ENCODE data around the gene MAP2K4. TPM values are rescaled to one million over a fixed set of nuclear protein-coding genes. Genes with fewer than 3 reads are reported as not detected.

MAP2K4 gene
- total RNA-seq, 1 donor from 2014 or later: 27.9 TPM

DNA sequence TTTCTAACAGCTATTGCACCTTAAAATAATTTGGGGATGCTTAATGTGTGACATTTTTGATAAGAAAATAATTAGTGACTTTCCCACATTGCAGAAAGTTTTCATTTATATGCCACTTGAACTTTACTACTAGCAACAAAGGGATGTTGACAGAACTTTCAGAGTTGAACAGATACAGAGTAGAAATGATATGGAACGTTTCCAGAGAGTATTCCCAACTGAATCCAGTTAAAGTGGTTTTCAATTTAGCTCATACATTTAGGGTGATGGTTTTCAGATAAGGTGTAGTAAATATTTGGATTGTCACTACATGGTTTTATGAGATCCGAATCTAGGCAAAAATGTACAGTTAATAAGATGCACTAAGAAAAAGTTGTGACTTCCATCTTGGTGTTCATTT is 17.3 kb downstream of the MAP2K4 start:
- no peak for DNase-seq (ENCODE audit: low spot score)

GRCh38 chr17:12040478-12040877 is 19.8 kb downstream of the MAP2K4 start:
- no peak for DNase-seq (ENCODE audit: low spot score)

- no peak for DNase-seq (ENCODE audit: low spot score)
Measured at GRCh38 chr17:12041312-12041711, 20.6 kb downstream of the MAP2K4 start.

DNA sequence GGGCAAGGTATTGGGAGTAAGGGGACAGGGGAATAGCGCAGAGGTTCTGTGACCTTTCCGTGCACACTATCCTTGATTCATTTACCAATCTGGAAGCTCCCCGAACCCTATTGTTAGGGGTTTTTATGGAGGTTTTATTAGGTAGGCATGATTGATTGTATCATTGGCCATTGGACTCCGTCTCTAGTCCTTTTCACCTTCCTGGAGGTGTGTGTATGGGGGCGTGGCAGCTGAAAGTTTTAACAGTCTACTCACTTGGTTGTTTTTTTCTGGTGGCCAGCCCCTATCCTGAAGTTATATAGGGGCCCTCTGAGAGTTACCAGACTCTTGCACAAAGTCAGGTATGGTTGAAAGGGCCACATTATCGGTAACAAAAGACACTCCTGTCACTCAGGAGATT is 23.0 kb downstream of the MAP2K4 start:
- no peak for DNase-seq (ENCODE audit: low spot score)

GRCh38 chr17:12046786-12047185 is 26.1 kb downstream of the MAP2K4 start:
- no peak for DNase-seq (ENCODE audit: low spot score)

GRCh38 chr17:12047681-12048376 is 27.2 kb downstream of the MAP2K4 start:
- no peak for DNase-seq (ENCODE audit: low spot score)

GRCh38 chr17:12048843-12049473 is 28.3 kb downstream of the MAP2K4 start:
- DNase-seq (ENCODE audit: low spot score): no peak

GRCh38 chr17:12050646-12051225 is 30.1 kb downstream of the MAP2K4 start:
- no peak for DNase-seq (ENCODE audit: low spot score)

GRCh38 chr17:12053552-12053951 is 32.9 kb downstream of the MAP2K4 start:
- no peak for DNase-seq (ENCODE audit: low spot score)

DNA sequence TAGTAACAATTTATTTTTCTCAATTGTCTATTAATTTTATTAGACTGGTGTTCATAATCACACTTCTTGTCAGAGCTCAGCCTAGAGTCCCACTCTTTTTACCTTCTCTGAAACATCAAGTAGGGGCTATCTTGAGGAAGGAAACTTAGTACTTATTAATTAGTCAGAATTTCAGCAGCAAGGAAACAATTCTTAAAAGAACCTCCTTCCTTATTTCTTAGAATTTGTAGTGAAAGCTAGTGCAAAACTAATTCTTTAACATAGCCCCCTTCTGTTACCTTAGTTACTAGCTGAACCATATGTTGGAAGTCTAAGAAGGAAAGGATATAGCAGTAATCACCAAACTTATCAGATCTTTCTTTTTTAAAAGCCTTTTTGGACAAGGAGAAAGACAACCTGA is 35.2 kb downstream of the MAP2K4 start:
- no peak for DNase-seq (ENCODE audit: low spot score)

DNA sequence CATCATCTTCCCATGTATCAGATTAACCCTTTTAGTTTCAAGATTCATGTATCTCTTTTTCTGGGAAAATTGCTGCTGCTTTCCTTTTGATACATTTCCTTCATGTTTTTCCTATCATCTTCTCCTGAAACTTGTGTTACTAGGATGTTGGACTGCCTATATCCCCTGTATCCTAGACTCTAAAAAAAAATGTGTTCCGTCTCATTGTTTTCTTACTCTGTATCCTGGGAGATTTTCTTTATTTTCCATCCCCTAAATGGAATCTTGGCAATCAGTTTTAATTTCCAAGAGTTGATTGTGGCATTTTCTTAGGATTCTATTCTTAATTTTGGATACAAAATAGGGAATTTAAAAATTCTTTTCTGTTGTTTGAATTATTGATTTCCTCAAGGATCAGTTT is 36.8 kb downstream of the MAP2K4 start:
- DNase-seq (ENCODE audit: low spot score): no peak

- DNase-seq (ENCODE audit: low spot score): no peak
Measured at GRCh38 chr17:12058535-12058934, 37.9 kb downstream of the MAP2K4 start.

DNA sequence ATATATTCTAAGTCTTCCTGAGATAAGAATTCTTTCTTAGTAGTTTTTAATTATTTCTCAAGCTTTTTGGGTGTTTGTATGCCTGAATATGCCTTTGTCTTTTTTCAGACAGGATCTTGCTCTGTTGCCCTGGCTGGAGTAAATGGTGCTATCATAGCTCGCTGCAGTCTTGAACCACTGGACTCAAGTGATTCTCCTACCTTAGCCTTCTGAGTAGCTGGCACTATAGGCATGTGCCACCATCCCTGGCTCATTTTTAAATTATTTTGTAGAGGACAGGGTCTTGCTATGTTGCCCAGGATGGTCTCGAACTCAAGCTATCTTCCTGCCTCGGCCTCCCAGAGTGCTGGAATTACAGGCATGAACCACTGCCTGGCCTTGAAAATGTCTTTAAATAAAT is 41.6 kb downstream of the MAP2K4 start:
- DNase-seq (ENCODE audit: low spot score): no peak

DNA sequence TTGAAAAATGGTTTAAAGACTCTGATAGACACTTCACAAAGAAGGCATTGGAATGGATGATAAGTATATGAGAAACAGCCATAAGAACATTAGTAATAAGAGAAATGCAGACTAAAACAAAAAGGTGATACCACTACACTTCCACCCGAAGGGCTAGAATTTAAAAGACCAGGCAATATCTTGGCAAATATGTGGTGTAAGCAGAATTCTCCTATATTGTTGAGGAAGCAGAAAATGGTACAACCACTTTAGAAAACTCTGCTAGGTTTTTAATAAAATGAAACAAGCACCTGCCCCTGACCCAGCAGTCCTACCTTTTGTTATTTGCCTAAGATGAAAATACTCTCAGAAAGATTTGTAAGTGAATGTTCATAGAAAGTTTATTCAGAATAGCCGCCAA is 43.7 kb downstream of the MAP2K4 start:
- no peak for DNase-seq (ENCODE audit: low spot score)

DNA sequence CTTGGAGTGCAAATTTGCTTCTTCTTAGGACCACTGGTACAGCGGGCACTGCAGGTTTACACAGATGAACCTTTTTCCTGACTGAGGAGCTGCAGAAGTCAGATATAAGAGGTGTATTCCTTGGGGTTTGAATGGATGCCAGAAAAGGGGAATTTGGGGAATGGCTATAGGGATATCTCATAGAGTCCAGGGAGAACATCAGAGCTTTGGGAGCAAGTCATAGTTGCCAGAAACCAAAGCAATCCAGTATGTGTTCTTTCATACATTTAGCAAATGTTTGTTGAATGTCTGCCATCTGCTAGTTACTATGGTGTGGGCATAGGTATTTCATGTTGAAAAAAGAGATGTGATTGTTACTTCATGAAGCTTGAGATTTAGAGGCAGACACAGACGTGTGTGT is 46.8 kb downstream of the MAP2K4 start:
- DNase-seq (ENCODE audit: low spot score): no peak

DNA sequence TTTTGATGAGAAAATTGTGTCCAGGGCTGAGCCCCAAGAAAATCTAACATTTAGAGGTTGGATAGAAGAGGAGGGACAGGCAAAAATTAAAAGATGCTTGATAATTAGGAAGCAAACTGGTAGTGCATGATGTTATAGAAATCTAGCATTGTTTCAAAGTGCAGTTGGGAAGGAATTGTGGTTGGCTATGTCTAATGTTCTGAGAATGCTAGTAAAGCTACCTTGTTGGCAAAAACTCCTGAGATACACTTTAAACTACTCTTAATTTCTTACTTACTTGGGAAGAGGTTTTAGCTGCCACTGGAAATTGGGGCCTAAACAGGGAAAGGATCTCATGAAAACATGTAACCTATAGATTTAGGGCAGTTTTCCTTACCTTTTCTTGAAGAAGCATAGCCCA is 48.3 kb downstream of the MAP2K4 start:
- DNase-seq (ENCODE audit: low spot score): no peak

- DNase-seq (ENCODE audit: low spot score): no peak
Measured at GRCh38 chr17:12070561-12070960, 49.9 kb downstream of the MAP2K4 start.

DNA sequence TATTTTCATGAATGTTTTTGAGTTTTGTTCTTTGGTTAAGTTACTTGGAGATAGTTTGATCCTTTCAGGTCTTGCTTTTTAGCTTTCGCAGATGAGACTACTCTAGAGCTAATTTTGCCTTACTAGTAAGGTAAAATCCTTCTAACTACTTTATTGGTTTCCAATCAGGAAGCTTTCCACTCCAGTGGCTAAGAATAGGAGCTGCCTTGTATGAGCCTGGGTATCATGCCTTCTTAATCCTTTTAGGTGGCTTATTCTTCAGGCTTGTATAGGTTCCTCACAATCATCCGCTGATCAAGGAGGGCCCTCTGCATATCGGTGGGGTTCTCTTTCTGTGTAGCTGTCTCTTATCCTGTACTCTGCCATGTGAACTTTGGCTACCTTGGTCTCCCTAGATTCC is 53.7 kb downstream of the MAP2K4 start:
- DNase-seq (ENCODE audit: low spot score): no peak

- no peak for DNase-seq (ENCODE audit: low spot score)
Measured at GRCh38 chr17:12077773-12078172, 57.1 kb downstream of the MAP2K4 start.

DNA sequence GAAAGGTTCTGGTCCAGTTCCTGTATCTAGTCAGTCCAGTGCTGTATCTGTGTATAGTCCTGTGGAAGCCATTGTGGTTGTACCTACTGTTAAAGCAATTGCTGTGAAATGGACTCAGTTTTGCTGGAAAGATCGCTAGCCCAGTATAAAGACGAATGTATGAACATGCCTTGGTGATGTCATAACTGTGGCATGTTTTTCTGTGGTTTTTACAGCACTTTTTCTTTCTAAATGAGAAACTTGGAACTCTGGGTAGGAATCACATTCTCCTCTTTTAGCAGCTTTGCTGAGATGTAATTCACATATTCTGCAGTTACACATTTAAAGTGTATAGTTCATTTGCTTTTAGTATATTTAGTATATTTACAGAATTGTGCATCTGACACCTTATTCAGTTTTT is 58.1 kb downstream of the MAP2K4 start:
- no peak for DNase-seq (ENCODE audit: low spot score)

DNA sequence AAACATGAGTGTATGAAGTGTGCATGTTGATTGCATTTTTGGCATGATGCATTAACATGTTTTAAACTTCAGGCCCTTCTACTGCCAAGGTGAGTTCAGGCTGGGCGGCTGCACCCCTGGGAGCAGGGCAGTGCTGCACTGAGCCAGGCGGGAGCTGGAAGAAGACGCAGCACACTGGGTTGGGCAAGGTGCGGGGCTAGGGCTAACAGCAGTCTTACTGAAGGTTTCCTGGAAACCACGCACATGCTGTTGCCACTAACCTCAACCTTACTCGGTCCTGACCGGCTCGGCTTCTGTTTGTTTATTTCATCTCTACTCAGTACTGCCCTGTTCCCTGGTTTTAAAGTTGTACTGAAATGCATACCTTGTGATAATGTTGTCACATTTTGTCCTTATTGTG is 61.0 kb downstream of the MAP2K4 start:
- DNase-seq (ENCODE audit: low spot score): no peak

- DNase-seq (ENCODE audit: low spot score): no peak
Measured at GRCh38 chr17:12085076-12085949, 64.6 kb downstream of the MAP2K4 start.
